ENCODE measurements around the gene GPC4.

DNA sequence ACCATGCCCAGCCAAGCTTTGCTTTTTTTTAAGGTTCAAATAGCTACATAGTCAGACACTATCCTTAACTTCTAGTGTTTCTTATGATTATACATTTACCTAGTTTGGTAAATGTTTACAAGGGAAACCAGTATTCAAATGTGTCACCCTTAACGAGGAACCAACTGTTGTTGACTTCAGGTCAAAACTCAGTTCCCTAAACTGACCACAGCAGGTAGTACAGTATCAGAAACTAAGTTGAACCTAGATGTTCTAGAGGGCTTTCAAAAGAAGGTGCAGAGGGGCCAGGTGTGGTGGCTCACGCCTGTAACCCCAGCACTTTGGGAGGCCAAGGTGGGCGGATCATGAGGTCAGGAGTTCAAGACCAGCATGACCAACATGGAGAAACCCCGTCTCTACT lies 11.3 kb downstream of the GPC4 start:
- TF ChIP-seq, protein P1, sequence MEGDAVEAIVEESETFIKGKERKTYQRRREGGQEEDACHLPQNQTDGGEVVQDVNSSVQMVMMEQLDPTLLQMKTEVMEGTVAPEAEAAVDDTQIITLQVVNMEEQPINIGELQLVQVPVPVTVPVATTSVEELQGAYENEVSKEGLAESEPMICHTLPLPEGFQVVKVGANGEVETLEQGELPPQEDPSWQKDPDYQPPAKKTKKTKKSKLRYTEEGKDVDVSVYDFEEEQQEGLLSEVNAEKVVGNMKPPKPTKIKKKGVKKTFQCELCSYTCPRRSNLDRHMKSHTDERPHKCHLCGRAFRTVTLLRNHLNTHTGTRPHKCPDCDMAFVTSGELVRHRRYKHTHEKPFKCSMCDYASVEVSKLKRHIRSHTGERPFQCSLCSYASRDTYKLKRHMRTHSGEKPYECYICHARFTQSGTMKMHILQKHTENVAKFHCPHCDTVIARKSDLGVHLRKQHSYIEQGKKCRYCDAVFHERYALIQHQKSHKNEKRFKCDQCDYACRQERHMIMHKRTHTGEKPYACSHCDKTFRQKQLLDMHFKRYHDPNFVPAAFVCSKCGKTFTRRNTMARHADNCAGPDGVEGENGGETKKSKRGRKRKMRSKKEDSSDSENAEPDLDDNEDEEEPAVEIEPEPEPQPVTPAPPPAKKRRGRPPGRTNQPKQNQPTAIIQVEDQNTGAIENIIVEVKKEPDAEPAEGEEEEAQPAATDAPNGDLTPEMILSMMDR (IDR thresholded peaks at IDR 0.05) = no peak
- no peak for TF ChIP-seq POLR2A (IDR thresholded peaks at IDR 0.05)

Data from Peyer's patch (tissue), 4 donors.